CD4-positive, alpha-beta T cell treated with Interleukin-17A for 1 hour (primary cell): ENCODE data around the gene LSM2.

Experiments used
- DNase-seq: peaks from one replicate; pipeline ENCODE4 v3.0.0-alpha.2; 2020

Gene LSM2

DNA sequence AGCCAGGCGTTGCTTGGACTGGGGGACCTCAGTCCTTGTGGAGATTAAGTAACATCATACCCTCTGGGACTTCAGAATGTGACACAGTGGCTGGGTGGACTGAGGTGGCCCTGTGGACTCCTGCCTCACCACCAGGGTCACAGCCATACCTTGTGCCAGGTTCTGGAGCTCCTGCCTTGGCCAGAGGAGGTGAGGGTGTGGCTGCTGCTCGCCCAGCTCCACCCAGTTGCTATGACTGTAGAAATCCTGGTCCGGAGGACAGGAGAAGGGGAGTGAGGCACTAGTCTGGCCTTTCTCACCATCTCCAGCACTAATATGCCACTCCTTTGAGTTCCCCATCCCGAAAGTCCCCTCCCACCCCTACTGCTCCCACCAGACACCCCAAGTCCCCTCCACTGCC, 31.6 kb downstream of the LSM2 start:
- DNase-seq = no peak

GRCh38 chr6:31771992-31772358, 34.8 kb downstream of the LSM2 start:
- DNase-seq = no peak

GRCh38 chr6:31770860-31771259, 35.9 kb downstream of the LSM2 start:
- DNase-seq = no peak

- DNase-seq = peak; percentile 88
These were observed 36.9 kb downstream of the LSM2 start for GRCh38 chr6:31769684-31770371.

DNA sequence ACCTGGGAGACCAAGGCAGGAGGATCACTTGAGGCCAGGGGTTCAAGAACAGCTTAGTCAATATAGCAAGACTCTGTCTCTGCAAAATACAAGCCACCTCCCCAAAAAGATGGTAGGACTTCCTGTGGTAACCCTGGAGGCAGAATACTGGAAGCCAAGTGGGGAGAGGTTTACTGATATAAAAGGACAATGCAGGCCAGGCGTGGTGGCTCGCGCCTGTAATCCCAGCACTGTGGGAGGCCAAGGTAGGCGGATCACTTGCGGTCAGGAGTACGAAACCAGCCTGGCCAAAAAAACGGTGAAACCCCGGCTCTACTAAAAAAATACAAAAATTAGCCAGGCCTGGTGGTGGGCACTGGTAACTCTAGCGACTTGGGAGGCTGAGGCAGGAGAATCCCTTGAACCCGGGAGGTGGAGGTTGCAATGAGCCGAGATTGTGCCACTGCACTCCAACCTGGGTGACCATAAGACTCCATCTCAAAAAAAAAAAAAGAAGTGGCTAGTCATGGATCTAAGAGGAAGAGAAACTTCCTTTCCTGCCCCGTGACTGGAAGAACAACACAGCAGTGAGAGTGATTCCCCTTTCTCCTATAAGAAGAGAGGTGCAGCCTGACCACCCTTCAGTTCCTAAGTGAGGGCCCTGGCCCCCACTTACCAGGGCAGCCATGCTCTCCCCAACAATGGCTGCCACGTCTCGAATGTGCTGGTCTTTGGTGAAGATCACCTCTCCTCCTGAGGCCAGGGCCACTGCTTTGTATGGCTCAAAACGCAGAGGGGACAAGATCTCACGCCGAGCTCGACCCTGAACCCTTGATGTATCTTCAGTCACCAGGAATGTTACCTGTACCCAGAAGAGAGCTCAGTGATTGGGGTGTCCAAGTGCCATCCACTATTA, 38.2 kb downstream of the LSM2 start:
- DNase-seq = no peak

DNA sequence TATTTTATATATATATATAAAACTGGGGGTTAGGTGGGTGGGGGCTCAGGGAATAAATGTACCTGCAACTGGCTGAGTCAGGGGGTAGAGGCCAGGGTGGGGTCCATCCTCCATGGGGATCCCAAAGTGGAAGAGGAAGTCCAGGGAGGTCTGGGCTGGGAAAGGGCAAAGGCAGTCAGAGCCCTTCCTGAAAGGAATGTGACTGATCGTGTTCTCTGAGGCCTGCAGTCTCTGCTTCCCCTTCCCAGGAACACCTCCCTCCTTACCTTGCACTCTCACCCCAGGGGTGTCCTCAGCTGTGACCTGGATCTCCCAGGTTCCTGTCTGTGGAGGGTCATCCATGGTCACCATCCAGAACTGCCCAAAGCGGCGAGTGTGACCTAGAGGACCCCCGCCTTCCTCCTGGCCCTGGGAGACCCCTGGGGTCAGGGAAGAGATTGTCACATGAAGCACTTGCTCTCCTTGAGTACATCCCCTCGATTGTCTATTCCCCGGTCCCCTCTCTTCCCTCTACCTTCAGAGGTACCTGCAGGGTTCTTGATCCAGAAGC, 39.6 kb downstream of the LSM2 start:
- DNase-seq = no peak

DNA sequence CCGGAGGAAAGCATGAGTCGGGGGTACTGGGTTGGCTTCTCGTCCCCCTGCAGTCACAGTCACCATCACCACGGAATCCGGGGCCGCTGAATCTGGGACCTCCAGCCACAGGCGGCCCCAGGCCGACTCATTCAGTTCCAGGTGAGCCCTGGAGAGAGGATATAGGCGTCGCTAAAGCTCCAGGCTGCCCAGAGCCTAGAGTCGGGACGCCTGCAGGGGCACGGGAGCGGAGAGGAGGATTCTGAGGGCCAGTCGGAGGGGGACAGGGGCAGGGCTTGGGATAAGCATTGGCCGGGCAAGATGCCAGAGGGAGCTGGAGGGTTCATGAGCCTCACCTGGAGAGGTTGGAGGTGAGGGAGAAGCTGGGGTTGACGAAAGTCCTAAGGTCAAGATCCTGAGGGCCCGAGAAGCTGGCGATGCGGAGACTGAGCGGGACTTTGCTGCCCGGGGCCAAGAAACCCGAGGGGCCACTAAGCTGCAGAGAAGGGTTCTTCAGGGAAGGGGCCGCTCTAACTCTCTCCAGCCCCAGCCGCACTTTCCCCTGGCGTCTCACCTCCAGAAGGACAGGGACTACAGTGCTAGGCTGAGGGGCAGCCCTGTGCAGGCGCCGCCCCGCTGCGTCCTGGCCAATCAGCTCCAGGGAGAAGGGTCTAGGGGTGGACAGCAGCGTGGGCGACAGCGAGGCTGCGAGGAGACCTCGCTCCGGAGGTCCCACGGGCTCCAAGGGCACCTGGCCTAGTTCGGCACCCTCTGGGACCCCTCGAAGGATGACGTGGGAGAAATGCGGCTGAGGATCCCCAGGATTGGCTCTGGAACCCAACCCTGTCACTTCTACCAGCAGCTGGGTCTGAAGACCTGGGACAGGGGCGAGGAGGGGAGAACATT, 40.6 kb downstream of the LSM2 start:
- no peak for DNase-seq

DNA sequence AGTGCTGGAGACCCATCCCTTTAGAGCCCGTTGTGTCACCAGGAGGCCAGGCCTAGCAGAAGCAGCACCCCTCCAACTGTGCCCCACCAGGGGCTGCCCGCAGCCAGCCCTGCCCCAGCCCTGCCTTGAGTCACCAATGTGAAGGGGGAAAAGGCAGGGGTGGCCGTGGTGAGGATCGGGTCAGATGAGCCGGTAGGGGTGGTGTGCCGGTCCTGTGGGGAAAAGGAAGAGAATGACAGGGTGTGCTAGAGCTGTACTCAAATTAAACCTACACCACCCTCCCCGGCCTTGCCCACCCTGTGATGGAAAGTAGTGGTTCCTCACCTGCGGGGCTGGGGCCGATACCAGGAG, 41.2 kb downstream of the LSM2 start:
- DNase-seq = no peak

GRCh38 chr6:31764198-31764597, 42.6 kb downstream of the LSM2 start:
- DNase-seq = no peak

GRCh38 chr6:31763619-31763940, 43.2 kb downstream of the LSM2 start:
- no peak for DNase-seq

GRCh38 chr6:31762878-31763618, 43.7 kb downstream of the LSM2 start:
- DNase-seq = no peak

GRCh38 chr6:31762356-31762755, 44.4 kb downstream of the LSM2 start, which contains the start of gene SAPCD1:
Gene SAPCD1, plus strand, starts transcription at chr6:31762656. Its CDS starts 399 bp downstream, at chr6:31763055.
- no peak for DNase-seq

DNA sequence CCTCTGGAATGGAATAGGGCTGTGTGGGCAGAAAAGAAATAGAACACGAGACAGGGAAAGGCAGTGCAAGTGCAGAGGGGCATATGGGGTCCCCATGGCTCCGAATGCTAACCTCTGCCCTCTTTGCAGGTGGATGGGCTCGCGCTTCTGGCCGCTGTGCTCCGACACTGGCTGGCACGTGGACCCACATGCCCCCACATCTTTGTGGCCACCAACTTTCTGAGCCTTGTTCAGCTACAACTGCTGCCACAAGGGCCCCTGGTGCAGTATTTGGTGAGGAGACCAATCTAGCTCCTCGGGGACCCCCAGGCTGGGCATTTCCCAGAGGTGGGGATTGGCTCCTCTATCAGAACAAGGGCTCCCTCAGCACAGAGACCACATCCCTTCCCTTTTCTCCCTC, 45.4 kb downstream of the LSM2 start:
- DNase-seq = no peak

GRCh38 chr6:31760790-31761189, 46.0 kb downstream of the LSM2 start:
- DNase-seq = no peak

- DNase-seq = no peak
These were observed 48.5 kb downstream of the LSM2 start for GRCh38 chr6:31758281-31758680.

- DNase-seq = no peak
These were observed 53.9 kb downstream of the LSM2 start for GRCh38 chr6:31752739-31753319.

GRCh38 chr6:31750411-31751022, 56.2 kb downstream of the LSM2 start:
- DNase-seq = no peak

GRCh38 chr6:31749301-31750036, 57.3 kb downstream of the LSM2 start:
- DNase-seq = no peak
